ENCODE results near the gene POU1F1. TPM values are rescaled to one million over a fixed set of nuclear protein-coding genes. Genes with fewer than 3 reads are reported as not detected.
"Not testable (repeated sequence)": the region's sequence is repeated elsewhere in the genome, so short reads cannot be mapped to it uniquely, and the experiment has no call there.

POU1F1 gene
- total RNA-seq, 2 experiments from 2014 or later = not detected

DNA sequence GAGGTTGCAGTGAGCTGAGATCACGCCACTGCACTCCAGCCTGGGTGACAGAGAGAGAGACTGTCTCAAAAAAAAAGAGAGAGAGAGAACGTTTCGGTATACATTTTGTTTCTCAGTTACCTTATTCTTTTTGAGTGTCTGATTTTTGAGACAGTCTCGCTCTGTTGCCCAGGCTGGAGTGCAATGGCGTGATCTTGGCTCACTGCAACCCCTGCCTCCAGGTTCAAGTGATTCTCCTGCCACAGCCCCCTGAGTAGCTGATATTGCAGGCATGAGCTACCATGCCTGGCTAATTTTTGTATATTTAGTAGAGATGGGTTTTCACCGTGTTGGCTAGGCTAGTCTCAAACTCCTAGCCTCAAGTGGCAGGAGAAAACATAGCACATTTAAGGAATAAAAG lies 28.2 kb downstream of the POU1F1 start:
- H3K27ac Mint-ChIP-seq; ATAC-seq; POLR2A ChIA-PET; H3K4me3 Mint-ChIP-seq; DNase-seq; H3K4me1 Mint-ChIP-seq (ENCODE audit: low read depth); H3K9me3 Mint-ChIP-seq (ENCODE audit: insufficient read depth); H3K27me3 Mint-ChIP-seq (ENCODE audit: low read depth): not testable (repeated sequence)
- peaks cover 15% of the 10 kb centered on the region for H3K36me3 Mint-ChIP-seq (ENCODE audit: low read depth)
- CTCF ChIA-PET = interaction anchor here (1.4 to 5.7 kb wide), 3 partner anchors 11 to 103 kb away, joined by 3 to 21 read pairs (median 9); no protein-coding TSS in a partner anchor

DNA sequence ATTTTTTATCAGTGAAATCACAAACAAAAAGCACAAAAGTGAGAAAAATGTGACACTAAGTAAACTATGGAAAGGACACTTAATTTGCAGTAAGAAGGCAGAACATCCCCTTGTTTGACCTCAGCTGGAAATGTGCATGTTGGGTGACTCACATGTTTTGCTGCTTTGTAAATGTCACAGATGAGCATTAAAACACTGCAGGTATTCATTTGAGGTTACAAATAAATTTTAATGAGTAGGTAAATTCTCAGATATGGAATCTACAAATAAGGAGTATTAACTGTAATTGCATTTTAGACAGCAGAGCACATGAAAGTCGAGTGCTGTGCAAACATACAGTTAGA lies 29.0 kb downstream of the POU1F1 start:
- DNase-seq (no peak), ATAC-seq (no peak)
- no peak overlapping the region for H3K4me3 Mint-ChIP-seq
- CTCF ChIA-PET = interaction anchor here (5.7 kb wide), 1 partner anchor 12 kb away, joined by 21 read pairs; no protein-coding TSS in a partner anchor
- H3K27ac Mint-ChIP-seq = no peak overlapping the region
- POLR2A ChIA-PET = no interaction called here
- H3K27me3 Mint-ChIP-seq (ENCODE audit: low read depth) = no peaks in the 10 kb centered on the region
- H3K4me1 Mint-ChIP-seq (ENCODE audit: low read depth) = peaks cover 2% of the 10 kb centered on the region
- H3K9me3 Mint-ChIP-seq (ENCODE audit: insufficient read depth) = no peaks in the 10 kb centered on the region
- H3K36me3 Mint-ChIP-seq (ENCODE audit: low read depth) = peaks cover 15% of the 10 kb centered on the region

DNA sequence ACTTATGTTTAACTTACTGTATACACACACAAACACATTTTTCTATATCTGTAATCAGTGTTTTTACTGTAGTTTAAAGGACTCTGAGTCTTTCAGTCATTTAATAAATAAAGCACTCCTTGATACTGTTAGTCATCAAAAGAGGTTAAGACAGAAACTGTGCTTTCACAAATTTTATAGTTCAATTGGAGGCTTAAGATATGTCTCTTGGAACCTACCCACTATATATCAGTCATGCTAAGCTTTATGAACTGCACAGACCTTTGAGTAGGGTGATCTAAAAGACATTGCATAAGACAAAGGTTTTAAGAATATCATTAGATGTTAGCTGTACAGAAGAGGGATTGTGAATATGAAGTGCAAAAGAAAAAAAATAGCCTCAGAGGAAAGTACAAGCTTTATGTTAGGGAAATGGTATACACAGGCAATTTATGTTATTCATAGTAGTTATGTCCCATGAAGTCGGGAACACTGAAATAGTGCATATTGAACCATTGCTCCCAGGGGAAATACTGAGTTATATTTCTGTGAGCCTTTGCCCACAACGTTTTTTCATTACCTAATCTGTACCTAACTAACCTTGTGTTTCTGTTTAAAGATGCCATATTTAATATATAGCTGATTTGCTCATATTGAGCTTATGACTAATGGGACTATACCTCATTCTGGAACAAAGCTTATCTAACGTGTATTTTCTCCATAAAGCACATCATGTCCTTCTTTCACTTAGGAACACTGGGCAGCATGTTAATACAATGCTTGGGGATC lies 29.5 kb downstream of the POU1F1 start:
- H3K36me3 Mint-ChIP-seq (ENCODE audit: low read depth) = peaks cover 16% of the 10 kb centered on the region
- peaks cover 2% of the 10 kb centered on the region for H3K4me1 Mint-ChIP-seq (ENCODE audit: low read depth)
- H3K4me3 Mint-ChIP-seq = no peak overlapping the region
- DNase-seq = no peak
- CTCF ChIA-PET = interaction anchor here (5.7 kb wide), 1 partner anchor 13 kb away, joined by 21 read pairs; no protein-coding TSS in a partner anchor
- POLR2A ChIA-PET = no interaction called here
- no peaks in the 10 kb centered on the region for H3K9me3 Mint-ChIP-seq (ENCODE audit: insufficient read depth)
- H3K27me3 Mint-ChIP-seq (ENCODE audit: low read depth) = no peaks in the 10 kb centered on the region
- H3K27ac Mint-ChIP-seq = no peak overlapping the region
- no peak for ATAC-seq

DNA sequence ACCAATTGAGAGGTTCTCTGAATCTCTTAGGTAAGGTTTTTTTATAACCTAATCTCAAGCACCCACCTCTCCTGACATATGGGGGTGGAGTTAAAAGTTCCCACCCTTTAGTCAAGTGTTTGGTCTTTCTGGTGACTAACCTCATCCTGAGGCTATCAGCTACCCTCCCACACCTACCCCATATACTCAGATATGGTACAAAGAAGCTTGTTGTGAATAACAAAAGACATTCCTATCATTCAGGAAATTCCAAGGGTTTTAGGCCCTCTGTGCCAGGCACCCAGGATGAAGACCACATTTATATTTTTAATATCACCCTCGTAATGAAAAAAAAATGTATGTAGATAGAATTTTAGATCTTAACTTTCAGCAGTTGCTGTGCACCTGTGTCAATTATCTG lies 40.3 kb downstream of the POU1F1 start:
- H3K4me3 Mint-ChIP-seq = no peak overlapping the region
- H3K27me3 Mint-ChIP-seq (ENCODE audit: low read depth) = no peaks in the 10 kb centered on the region
- POLR2A ChIA-PET = no interaction called here
- ATAC-seq = no peak
- H3K4me1 Mint-ChIP-seq (ENCODE audit: low read depth) = peaks cover 2% of the 10 kb centered on the region
- no peaks in the 10 kb centered on the region for H3K9me3 Mint-ChIP-seq (ENCODE audit: insufficient read depth)
- H3K27ac Mint-ChIP-seq = no peak overlapping the region
- H3K36me3 Mint-ChIP-seq (ENCODE audit: low read depth) = peaks cover 8% of the 10 kb centered on the region
- CTCF ChIA-PET = no interaction called here
- DNase-seq = no peak

DNA sequence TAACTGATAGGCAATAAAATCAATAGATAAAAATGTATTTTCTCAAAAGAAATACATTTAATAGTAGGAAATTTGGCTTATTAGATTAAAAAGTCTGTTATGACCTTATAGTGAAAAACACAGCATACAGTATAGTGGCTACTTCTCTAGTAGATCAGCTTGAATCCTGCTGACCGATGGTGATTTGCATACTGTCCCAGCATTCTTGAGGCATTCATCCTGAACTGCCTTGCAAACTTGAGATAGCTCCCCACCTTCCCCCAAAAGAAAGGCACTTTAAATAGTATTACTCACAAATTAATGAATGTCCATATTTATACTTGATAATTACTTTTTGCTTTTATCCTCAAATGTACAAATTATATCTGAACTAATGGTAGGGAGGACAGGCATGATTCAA lies 42.6 kb downstream of the POU1F1 start:
- no peaks in the 10 kb centered on the region for H3K9me3 Mint-ChIP-seq (ENCODE audit: insufficient read depth)
- no peak for ATAC-seq
- H3K27me3 Mint-ChIP-seq (ENCODE audit: low read depth) = no peaks in the 10 kb centered on the region
- CTCF ChIA-PET = interaction anchor here (1.7 kb wide), 1 partner anchor 27 kb away, joined by 11 read pairs; no protein-coding TSS in a partner anchor
- POLR2A ChIA-PET = no interaction called here
- peaks cover 9% of the 10 kb centered on the region for H3K4me1 Mint-ChIP-seq (ENCODE audit: low read depth)
- no peak for DNase-seq
- H3K36me3 Mint-ChIP-seq (ENCODE audit: low read depth) = peaks cover 2% of the 10 kb centered on the region
- H3K27ac Mint-ChIP-seq = no peak overlapping the region
- H3K4me3 Mint-ChIP-seq = no peak overlapping the region

DNA sequence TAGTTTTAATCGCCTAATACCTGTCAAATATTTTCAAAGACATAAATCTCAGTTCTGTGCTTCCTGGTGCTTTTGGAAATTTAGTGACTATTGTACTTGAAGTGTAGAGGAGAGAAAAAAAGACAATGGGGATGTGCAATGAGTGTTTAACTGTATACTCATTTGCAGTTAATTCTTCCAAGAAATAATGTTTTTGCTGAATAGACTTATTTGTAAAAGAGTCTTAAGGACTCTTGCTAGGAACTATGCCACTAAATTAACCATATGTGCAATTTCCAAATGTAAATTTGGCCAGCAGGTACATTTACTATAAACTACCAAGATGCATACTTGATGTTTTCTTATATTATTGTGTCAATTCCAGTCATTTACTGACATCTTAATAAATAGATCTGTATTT lies 47.3 kb downstream of the POU1F1 start:
- H3K9me3 Mint-ChIP-seq (ENCODE audit: insufficient read depth) = no peaks in the 10 kb centered on the region
- H3K27me3 Mint-ChIP-seq (ENCODE audit: low read depth) = peaks cover 13% of the 10 kb centered on the region
- ChIA-PET CTCF (no interaction called here), POLR2A (no interaction called here)
- no peak overlapping the region for H3K27ac Mint-ChIP-seq
- peaks cover 26% of the 10 kb centered on the region for H3K4me1 Mint-ChIP-seq (ENCODE audit: low read depth)
- DNase-seq (no peak), ATAC-seq (no peak)
- peaks cover 4% of the 10 kb centered on the region for H3K36me3 Mint-ChIP-seq (ENCODE audit: low read depth)
- no peak overlapping the region for H3K4me3 Mint-ChIP-seq

DNA sequence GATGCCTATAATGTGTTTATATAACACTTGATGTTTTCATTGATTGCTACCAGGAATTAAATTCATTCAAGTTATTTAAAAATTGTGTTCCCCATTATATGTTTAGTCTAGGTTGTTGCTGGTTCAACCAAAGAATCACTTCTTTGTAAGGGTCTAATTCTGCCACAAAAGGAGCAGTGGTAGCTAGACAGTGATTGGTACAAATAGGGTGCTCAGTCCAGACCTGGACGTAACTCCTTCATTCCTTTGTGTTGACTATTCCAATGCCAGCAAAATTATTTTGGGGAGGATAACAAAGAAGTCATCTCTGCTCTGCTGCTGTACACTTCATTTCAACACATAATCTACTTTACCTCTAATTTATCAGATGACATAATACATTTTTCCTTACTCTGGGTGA lies 48.1 kb downstream of the POU1F1 start:
- ChIA-PET POLR2A (no interaction called here), CTCF (no interaction called here)

DNA sequence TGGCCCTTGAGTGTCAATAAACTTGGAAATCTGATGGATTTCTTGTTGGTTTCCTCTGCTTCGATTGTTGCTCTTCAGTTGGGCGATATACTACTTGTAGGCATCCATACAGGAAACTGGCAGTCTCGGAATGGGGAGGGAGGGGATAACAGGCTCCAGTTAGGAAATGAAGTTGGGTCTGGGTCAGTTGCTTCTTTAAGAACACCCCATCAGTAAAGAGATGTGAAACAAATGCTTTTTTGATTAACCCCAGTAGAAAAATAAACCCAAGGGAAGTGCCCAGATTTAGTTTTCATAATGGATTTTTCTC lies 48.6 kb downstream of the POU1F1 start:
- ChIA-PET CTCF (no interaction called here), POLR2A (no interaction called here)
- Mint-ChIP-seq H3K4me1 (ENCODE audit: low read depth) (peaks cover 24% of the 10 kb centered on the region), H3K36me3 (ENCODE audit: low read depth) (peaks cover 4% of the 10 kb centered on the region), H3K27me3 (ENCODE audit: low read depth) (peaks cover 16% of the 10 kb centered on the region), H3K27ac (peak overlapping the region; percentile 96), H3K9me3 (ENCODE audit: insufficient read depth) (no peaks in the 10 kb centered on the region), H3K4me3 (peak overlapping the region; percentile 97)
- ATAC-seq (no peak), DNase-seq (no peak)

More for the DNA sequence above, 48.1 kb downstream of the POU1F1 start:
- peaks cover 26% of the 10 kb centered on the region for H3K4me1 Mint-ChIP-seq (ENCODE audit: low read depth)
- DNase-seq = no peak
- ATAC-seq = no peak
- peaks cover 14% of the 10 kb centered on the region for H3K27me3 Mint-ChIP-seq (ENCODE audit: low read depth)
- no peaks in the 10 kb centered on the region for H3K9me3 Mint-ChIP-seq (ENCODE audit: insufficient read depth)
- no peak overlapping the region for H3K27ac Mint-ChIP-seq
- H3K4me3 Mint-ChIP-seq = peak overlapping the region; percentile 97
- peaks cover 4% of the 10 kb centered on the region for H3K36me3 Mint-ChIP-seq (ENCODE audit: low read depth)

DNA sequence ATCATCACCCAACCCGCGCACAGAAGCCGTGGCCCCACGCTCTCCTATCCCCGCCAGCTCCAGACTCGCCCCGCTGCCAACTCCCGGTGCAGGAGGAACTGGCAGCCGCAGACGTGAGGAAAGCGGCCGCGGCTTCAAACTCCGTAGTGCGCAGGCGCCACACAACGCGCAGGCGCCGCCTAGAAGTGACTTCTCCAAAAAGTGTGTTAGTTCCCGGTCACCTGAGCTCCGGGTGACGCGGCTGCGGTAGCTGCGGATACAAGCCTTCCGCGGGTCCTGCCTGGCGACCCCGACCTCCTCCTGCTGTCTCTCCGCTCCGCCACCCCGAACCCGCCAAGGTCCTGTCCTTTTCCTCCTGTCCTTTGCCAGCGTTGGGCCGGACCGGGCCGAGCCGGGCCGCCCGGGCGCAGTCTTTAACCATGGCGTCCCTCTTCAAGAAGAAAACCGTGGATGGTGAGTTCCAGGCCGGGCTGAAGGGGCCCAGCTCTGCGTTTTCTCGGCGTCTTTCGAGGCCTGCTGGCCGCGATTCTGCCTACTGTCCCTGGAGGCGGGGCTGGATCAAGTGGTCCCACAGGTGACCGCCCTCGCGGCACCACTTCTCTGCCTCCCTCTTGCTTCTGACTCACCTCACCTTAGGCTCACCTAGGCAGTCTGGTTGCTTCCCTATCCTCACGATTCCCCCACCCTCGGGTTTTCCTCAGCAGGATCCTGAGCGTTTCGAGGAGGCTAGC lies 49.1 kb downstream of the POU1F1 start, which contains the start of gene CHMP2B:
CHMP2B (plus strand) TSS at position 206 of the 731 bp plus-strand sequence; CDS start at position 420, 214 bp downstream.
- CTCF ChIA-PET = no interaction called here
- peak; percentile 95 for ATAC-seq
- Mint-ChIP-seq H3K4me1 (ENCODE audit: low read depth) (peaks cover 24% of the 10 kb centered on the region), H3K9me3 (ENCODE audit: insufficient read depth) (no peaks in the 10 kb centered on the region), H3K27ac (peak within 1 kb of the TSS; percentile 96), H3K36me3 (ENCODE audit: low read depth) (peaks cover 2% of the 10 kb centered on the region), H3K27me3 (ENCODE audit: low read depth) (peaks cover 18% of the 10 kb centered on the region), H3K4me3 (peak within 1 kb of the TSS; percentile 97)
- POLR2A ChIA-PET = interaction anchor here (0.6 kb wide), 1 partner anchor 29 kb away, joined by 3 read pairs; no protein-coding TSS in a partner anchor
- DNase-seq = peak; percentile 92

DNA sequence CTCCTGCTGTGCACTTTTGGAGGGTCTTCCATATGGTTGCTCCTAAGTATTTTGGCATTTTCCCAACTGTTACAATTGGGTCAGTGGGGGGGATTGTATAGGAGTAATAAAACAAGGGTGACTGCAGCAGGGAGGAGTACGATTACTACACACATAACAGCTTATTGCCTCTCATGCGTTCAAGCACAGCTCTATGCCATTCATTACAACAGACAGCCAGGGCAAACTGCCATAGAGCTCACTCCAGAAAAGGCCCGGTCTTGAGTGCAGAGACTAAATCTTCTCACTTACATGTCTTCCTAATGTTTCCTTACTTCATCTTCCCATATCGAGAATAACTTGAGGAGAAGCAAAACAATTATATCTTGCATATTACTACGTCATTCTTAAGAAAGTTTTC lies 50.7 kb downstream of the POU1F1 start:
- ChIA-PET CTCF (interaction anchor here (0.9 to 1.5 kb wide), 3 partner anchors 12 to 34 kb away, joined by 3 to 4 read pairs (median 3); no protein-coding TSS in a partner anchor), POLR2A (no interaction called here)
- DNase-seq = no peak
- ATAC-seq = no peak
- Mint-ChIP-seq H3K4me1 (ENCODE audit: low read depth) (peaks cover 24% of the 10 kb centered on the region), H3K27me3 (ENCODE audit: low read depth) (peaks cover 20% of the 10 kb centered on the region), H3K27ac (no peak overlapping the region), H3K36me3 (ENCODE audit: low read depth) (peaks cover 2% of the 10 kb centered on the region), H3K9me3 (ENCODE audit: insufficient read depth) (no peaks in the 10 kb centered on the region), H3K4me3 (peak overlapping the region; percentile 30)

DNA sequence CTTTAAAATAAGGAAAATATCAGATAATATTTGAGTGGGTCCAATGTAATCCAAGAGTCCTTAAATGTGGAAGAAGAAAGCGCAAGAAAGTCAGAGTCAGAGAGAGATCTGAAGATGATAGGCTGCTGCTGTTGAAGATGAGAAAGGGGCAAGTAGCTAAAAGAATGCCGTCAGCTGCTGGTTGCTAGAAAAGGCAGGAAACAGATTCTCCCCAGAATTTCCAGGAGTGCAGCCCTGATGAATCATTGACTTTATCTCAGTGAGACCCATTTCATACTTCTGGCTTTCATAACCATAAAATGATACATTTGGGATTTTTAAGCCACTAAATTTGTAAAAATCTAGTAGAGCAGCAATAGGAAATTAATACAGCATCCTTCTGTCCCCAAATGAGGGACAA lies 56.8 kb downstream of the POU1F1 start:
- no peak overlapping the region for H3K27ac Mint-ChIP-seq

DNA sequence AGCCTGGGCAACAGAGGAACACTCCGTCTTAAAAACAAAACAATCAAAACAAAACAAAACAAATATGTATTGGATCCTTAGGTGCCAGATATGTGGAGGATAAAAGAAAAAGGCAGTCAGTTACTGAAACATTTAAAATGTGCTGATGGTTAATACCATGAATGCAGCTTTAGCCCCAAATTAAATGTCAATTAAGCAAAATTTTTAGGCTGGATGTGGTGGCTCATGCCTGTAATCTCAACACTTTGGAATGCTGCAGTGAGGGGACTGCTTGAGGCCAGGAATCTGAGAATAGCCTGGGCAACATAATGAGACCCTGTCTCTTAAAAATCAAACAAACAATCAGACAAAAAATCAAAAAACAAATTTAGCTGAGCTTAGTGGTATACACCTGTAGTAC lies 57.8 kb downstream of the POU1F1 start:
- no peak overlapping the region for H3K4me3 Mint-ChIP-seq
- no peak overlapping the region for H3K27ac Mint-ChIP-seq
- no peak for DNase-seq
- H3K36me3 Mint-ChIP-seq (ENCODE audit: low read depth) = no peaks in the 10 kb centered on the region
- CTCF ChIA-PET = no interaction called here
- ATAC-seq = no peak
- POLR2A ChIA-PET = interaction anchor here (0.6 kb wide), 1 partner anchor 303 kb away, joined by 3 read pairs; no protein-coding TSS in a partner anchor
- H3K27me3 Mint-ChIP-seq (ENCODE audit: low read depth) = peaks cover 22% of the 10 kb centered on the region
- no peaks in the 10 kb centered on the region for H3K9me3 Mint-ChIP-seq (ENCODE audit: insufficient read depth)
- no peaks in the 10 kb centered on the region for H3K4me1 Mint-ChIP-seq (ENCODE audit: low read depth)

More for the DNA sequence above, 56.8 kb downstream of the POU1F1 start:
- Mint-ChIP-seq H3K4me3 (no peak overlapping the region), H3K27me3 (ENCODE audit: low read depth) (peaks cover 22% of the 10 kb centered on the region), H3K9me3 (ENCODE audit: insufficient read depth) (no peaks in the 10 kb centered on the region), H3K36me3 (ENCODE audit: low read depth) (no peaks in the 10 kb centered on the region), H3K4me1 (ENCODE audit: low read depth) (no peaks in the 10 kb centered on the region)
- ChIA-PET CTCF (no interaction called here), POLR2A (no interaction called here)
- DNase-seq (no peak), ATAC-seq (no peak)
